PC-9 (cell line): ENCODE measurements around the gene TMPRSS2. TPM values are rescaled to one million over a fixed set of nuclear protein-coding genes. Genes with fewer than 3 reads are reported as not detected.
A peak's percentile ranks its signal among the peaks of the same experiment; 100 is the strongest.

Experiments
- Bru-seq: library from RNA; stranded (reverse); fragments of 400-500 nt; gene quantifications from one replicate; lab custom pipeline; 2021; lab: Mats Ljungman, UMichigan
- BruChase-seq, 2 experiments: library from RNA; stranded (reverse); fragments of 400-500 nt; gene quantifications; one replicate each; lab custom pipeline; 2021; lab: Mats Ljungman, UMichigan
- BruUV-seq: library from RNA; stranded (reverse); fragments of 400-500 nt; replicated peaks from 2 replicates; lab custom pipeline; 2021; lab: Mats Ljungman, UMichigan
- CTCF ChIA-PET: fragments of 300-600 bp; sonication (Branson Sonifier 250); formaldehyde crosslinking; loops from one replicate; lab custom pipeline; 2022; ENCODE audit warnings: antibody characterized with exemption; lab: Charles Lee
- POLR2A ChIA-PET: fragments of 300-600 bp; sonication (Branson Sonifier 250); formaldehyde crosslinking; loops from one replicate; lab custom pipeline; 2022; ENCODE audit warnings: antibody characterized with exemption; ENCODE audit not compliant: unreplicated experiment; lab: Charles Lee
- DNase-seq, 2 experiments: peaks; one replicate each; pipeline versions ENCODE4 v3.0.0 to v3.0.0-alpha.2; 2015 to 2022; ENCODE audit warnings: mixed read lengths in 1 of 2
- H2AFZ ChIP-seq: fragments of 200-600 bp; sonication (generic); 2 replicates; pipeline ENCODE4 v1.8.1; 2017; ENCODE audit warnings: antibody characterized with exemption
- H3F3A ChIP-seq: fragments of 200-600 bp; sonication (generic); 2 replicates; pipeline ENCODE4 v1.8.1; 2017; ENCODE audit warnings: antibody characterized with exemption, mild to moderate bottlenecking, low read depth; ENCODE audit not compliant: insufficient read depth
- H3K27ac ChIP-seq: fragments of 200-600 bp; sonication (generic); 2 replicates; pipeline ENCODE4 v1.6.1; 2016; ENCODE audit warnings: mixed run types
- H3K27me3 ChIP-seq: fragments of 200-600 bp; sonication (generic); 2 replicates; pipeline ENCODE4 v1.6.1; 2016; ENCODE audit warnings: low read depth, mixed run types; ENCODE audit not compliant: insufficient read depth
- H3K36me3 ChIP-seq: fragments of 200-600 bp; sonication (generic); 2 replicates; pipeline ENCODE4 v1.6.1; 2016; ENCODE audit warnings: low read depth, mixed run types
- H3K4me1 ChIP-seq: fragments of 200-600 bp; sonication (generic); replicated peaks from 2 replicates; pipeline ENCODE4 v1.6.1; 2016; ENCODE audit warnings: mixed run types; ENCODE audit not compliant: insufficient read depth
- H3K4me2 ChIP-seq: fragments of 200-600 bp; sonication (generic); 2 replicates; pipeline ENCODE4 v1.6.1; 2017; ENCODE audit warnings: mixed run types
- H3K4me3 ChIP-seq: fragments of 200-600 bp; sonication (generic); 2 replicates; pipeline ENCODE4 v1.6.1; 2016; ENCODE audit warnings: mixed run types
- H3K79me2 ChIP-seq: fragments of 200-600 bp; sonication (generic); 2 replicates; pipeline ENCODE4 v1.6.1; 2017; ENCODE audit warnings: low read depth, mixed run types
- H3K9me2 ChIP-seq: fragments of 200-600 bp; sonication (generic); 2 replicates; pipeline ENCODE4 v1.8.1; 2017; ENCODE audit warnings: mild to moderate bottlenecking; ENCODE audit not compliant: insufficient read depth
- H3K9me3 ChIP-seq: fragments of 200-600 bp; sonication (generic); 2 replicates; pipeline ENCODE4 v1.8.1; 2016; ENCODE audit warnings: low read depth; ENCODE audit not compliant: insufficient read depth
- H4K20me1 ChIP-seq: fragments of 200-600 bp; sonication (generic); 2 replicates; pipeline ENCODE4 v1.8.1; 2017; ENCODE audit not compliant: insufficient read depth
- EZH2 ChIP-seq: fragments of 200-600 bp; sonication (generic); IDR thresholded peaks from 2 replicates; pipeline ENCODE4 v1.8.0; 2017; ENCODE audit warnings: antibody characterized with exemption, low read depth
- intact Hi-C: fragments of 100-400 bp; cut with micrococcal nuclease; formaldehyde crosslinking; loops from one replicate; pipeline ENCODE4 v1.10.0; 2022; ENCODE audit not compliant: unreplicated experiment
- long read RNA-seq: library from polyadenylated mRNA; stranded (forward); transcript quantifications from one replicate; pipeline ENCODE4 v2.0.0, GENCODE V29; 2022
- total RNA-seq: library from RNA; stranded (reverse); gene quantifications from 2 replicates; pipeline ENCODE4 v1.2.3, GENCODE V29; 2021
- TF ChIP-seq, protein P1 (sequence below): fragments of 200-600 bp; sonication (generic); conservative IDR thresholded peaks from 2 replicates; pipeline ENCODE4 v1.6.1; 2017; ENCODE audit warnings: mixed run types, antibody characterized with exemption, mild to moderate bottlenecking, moderate library complexity

Gene TMPRSS2
- total RNA-seq (0.61 and 0.78 TPM in 2 replicates), Bru-seq, nascent RNA (percentile 12 among the genes with signal in this experiment), BruChase-seq, experiment 1, labeled RNA remaining after a 2-hour chase (percentile 14 among the genes with signal in this experiment), BruChase-seq, experiment 2, labeled RNA remaining after a 6-hour chase (percentile 15 among the genes with signal in this experiment)
- long read RNA-seq, partial matches to known transcripts, result 0 of 1 reads
- long read RNA-seq, other reads (novel, unspliced or antisense), result 1 of 1 reads

DNA sequence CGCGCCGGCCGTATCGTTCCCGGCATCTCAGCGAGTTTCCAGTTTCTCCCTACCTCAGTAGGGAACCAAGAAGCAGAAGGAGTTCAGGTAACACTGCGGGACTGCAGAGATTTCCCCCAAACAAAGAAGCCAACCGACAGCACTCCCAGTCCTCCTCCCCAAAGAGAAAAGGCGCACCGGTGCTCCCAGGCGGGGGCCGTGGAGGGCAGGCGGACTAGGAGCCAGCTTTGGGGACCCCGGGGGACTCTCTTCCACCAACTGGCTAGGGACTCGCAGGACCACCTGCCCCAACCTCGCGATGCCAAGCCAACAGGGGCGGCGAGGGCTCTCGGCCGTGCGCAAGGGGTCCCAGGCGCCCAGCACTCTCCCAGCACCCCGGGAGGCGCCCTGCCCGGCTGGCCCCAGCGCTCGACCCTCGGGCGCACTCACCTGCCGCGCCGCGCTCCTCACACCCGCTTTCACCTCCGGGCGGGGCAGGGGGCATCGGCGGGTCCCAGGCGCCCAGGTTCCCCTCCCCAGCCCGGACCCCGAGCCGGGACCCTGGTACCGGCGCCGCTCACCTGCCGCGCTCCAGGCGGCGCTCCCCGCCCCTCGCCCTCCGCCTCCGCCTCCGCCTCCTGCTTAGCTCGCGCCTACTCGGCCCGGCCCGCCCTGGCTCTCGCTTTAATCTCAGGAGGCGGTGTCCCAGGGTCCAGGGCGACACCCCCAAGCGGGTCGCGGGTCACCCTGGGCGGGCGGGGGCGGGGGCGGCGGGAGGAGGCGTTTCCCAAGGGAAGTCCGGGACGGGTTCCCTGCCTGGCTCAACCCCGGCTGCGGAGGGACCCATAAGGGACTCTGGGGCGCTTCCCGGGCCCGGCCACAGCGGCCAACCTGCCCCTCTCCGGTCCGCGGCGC is at the start of gene TMPRSS2:
Gene TMPRSS2, minus strand, starts transcription at position 638 of the 894 bp plus-strand sequence. CDS start 10,025 bp downstream, outside the sequence.
- intact Hi-C loops, result loop anchor here (10.0 kb wide), 1 partner anchor 97 kb away; no protein-coding TSS in a partner anchor
- no peak within 1 kb of the TSS for H3K27ac ChIP-seq
- H3K4me1 ChIP-seq, result no peaks in the 10 kb centered on the region
- no TSS peak for BruUV-seq
- no peaks in the 10 kb centered on the region for H3K36me3 ChIP-seq
- H3K27me3 ChIP-seq, result no peaks in the 10 kb centered on the region; the same call in 1 of the 2 replicates
- no peaks in the 10 kb centered on the region for H3K9me3 ChIP-seq
- H3F3A ChIP-seq, result no peaks in the 10 kb centered on the region
- no peaks in the 10 kb centered on the region for H4K20me1 ChIP-seq
- no peaks in the 10 kb centered on the region for H3K79me2 ChIP-seq
- TF ChIP-seq EZH2, result no peak
- TF ChIP-seq, protein P1, sequence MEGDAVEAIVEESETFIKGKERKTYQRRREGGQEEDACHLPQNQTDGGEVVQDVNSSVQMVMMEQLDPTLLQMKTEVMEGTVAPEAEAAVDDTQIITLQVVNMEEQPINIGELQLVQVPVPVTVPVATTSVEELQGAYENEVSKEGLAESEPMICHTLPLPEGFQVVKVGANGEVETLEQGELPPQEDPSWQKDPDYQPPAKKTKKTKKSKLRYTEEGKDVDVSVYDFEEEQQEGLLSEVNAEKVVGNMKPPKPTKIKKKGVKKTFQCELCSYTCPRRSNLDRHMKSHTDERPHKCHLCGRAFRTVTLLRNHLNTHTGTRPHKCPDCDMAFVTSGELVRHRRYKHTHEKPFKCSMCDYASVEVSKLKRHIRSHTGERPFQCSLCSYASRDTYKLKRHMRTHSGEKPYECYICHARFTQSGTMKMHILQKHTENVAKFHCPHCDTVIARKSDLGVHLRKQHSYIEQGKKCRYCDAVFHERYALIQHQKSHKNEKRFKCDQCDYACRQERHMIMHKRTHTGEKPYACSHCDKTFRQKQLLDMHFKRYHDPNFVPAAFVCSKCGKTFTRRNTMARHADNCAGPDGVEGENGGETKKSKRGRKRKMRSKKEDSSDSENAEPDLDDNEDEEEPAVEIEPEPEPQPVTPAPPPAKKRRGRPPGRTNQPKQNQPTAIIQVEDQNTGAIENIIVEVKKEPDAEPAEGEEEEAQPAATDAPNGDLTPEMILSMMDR, result no peak
- POLR2A ChIA-PET, result interaction anchor here (0.5 kb wide), 1 partner anchor 202 kb away, joined by 8 read pairs; no protein-coding TSS in a partner anchor
- H3K4me3 ChIP-seq, result peak within 1 kb of the TSS; percentile 61
- H2AFZ ChIP-seq, result peak within 1 kb of the TSS; percentile 83
- peak; percentile 35 to 55 for DNase-seq
- H3K9me2 ChIP-seq, result no peaks in the 10 kb centered on the region
- peak within 1 kb of the TSS; percentile 82 for H3K4me2 ChIP-seq
- CTCF ChIA-PET, result no interaction called here

DNA sequence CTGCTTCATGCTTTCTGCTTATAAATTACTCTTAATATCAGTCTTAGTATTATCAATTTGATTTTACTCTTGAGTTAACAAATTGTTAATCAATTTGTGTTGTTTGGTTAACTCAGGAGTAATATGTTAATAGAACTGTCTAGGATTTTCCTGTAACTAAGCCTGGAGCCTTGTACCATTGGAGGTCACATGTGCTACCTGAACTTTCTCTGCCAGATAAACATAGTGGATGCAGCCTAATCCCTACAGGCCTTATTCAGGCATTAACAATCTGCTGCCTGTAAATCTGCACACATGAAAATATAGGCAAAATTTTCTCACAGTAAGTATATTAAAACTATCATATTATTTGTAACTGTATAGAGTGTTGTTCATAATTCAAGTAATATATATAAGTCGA is 47.1 kb upstream of the TMPRSS2 start:
- Histone ChIP-seq H3K9me3 (no peaks in the 10 kb centered on the region), H3K4me2 (no peak overlapping the region), H3F3A (no peaks in the 10 kb centered on the region), H3K27me3 (no peaks in the 10 kb centered on the region), H3K9me2 (no peaks in the 10 kb centered on the region), H3K79me2 (no peaks in the 10 kb centered on the region), H3K27ac (no peak overlapping the region), H3K36me3 (no peaks in the 10 kb centered on the region), H3K4me3 (no peak overlapping the region), H2AFZ (no peak overlapping the region), H3K4me1 (no peaks in the 10 kb centered on the region), H4K20me1 (no peaks in the 10 kb centered on the region)
- CTCF ChIA-PET, result no interaction called here
- BruUV-seq, result no TSS peak
- DNase-seq, result no peak
- TF ChIP-seq EZH2, result no peak
- TF ChIP-seq, protein P1, result no peak
- intact Hi-C loops, result no loop called here
- POLR2A ChIA-PET, result no interaction called here

DNA sequence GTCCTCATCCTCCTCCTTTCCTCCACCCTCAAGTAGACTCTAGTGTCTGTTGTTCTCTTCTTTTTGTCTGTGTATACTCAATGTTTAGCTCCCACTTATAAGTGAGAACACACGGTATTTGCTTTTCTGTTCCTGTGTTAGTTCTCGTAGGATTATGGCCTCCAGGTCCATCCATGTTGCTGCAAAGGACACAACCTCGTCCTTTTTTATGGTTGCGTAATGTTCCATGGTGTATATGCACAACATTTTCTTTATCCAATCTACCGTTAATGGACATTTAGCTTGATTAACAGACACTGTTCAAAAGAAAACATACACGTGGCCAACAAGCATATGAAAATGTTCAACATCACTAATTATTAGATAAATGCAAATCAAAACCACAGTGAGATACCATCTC is 44.3 kb upstream of the TMPRSS2 start:
- intact Hi-C loops, result no loop called here
- Histone ChIP-seq H3K4me1 (no peaks in the 10 kb centered on the region), H3F3A (no peaks in the 10 kb centered on the region), H3K79me2 (no peaks in the 10 kb centered on the region), H3K9me3 (no peaks in the 10 kb centered on the region), H3K4me3 (no peak overlapping the region), H3K9me2 (no peaks in the 10 kb centered on the region), H3K36me3 (no peaks in the 10 kb centered on the region), H3K4me2 (no peak overlapping the region), H2AFZ (no peak overlapping the region), H3K27ac (no peak overlapping the region), H4K20me1 (no peaks in the 10 kb centered on the region), H3K27me3 (no peaks in the 10 kb centered on the region)
- TF ChIP-seq, protein P1, result no peak
- TF ChIP-seq EZH2, result no peak
- ChIA-PET CTCF (no interaction called here), POLR2A (no interaction called here)
- DNase-seq, result no peak
- BruUV-seq, result no TSS peak
